Right lobe of liver (tissue), 4 donors: ENCODE data around the gene HSP90B1.

Experiments
- POLR2A ChIP-seq: fragments of 450-650 bp; IDR thresholded peaks from one replicate; pipeline ENCODE4 v1.6.1; 2017; ENCODE audit warnings: antibody characterized with exemption, mild to moderate bottlenecking
- TF ChIP-seq, protein P1 (sequence below), 4 donors: fragments of 200-600 bp in 3 of 4; fragments of 450-650 bp in 1 of 4; IDR thresholded peaks; one replicate each; pipeline versions ENCODE4 v1.5.1 to v1.8.0; 2016 to 2022; ENCODE audit warnings: antibody characterized with exemption in 4 of 4, mild to moderate bottlenecking in 2 of 4
- donor health status: DM: no; HTN: no; CAD: no.
- donor health status: DM: no; HTN: no; CAD: no.
- donor health status: DM: no; HTN: yes; CAD: no.

DNA sequence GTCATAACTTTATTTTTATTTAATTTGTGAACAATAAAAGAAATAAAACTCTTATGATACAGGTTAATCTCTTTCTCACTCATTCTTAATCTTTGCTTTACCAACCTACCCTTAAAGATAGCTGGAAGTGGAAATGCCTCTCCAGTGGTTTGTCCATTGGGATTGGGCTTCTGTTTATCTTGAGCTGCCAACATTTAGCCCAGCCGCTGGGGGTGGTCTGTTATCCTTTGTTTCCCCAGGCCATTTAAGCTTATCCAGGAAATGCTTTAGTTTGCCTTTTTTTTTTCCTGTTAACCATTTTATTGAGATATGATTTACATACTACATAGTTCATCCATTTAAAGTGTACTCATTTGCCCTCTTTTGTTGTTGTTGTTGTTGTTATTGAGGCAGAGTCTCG is 43.7 kb downstream of the HSP90B1 start:
- TF ChIP-seq, protein P1, sequence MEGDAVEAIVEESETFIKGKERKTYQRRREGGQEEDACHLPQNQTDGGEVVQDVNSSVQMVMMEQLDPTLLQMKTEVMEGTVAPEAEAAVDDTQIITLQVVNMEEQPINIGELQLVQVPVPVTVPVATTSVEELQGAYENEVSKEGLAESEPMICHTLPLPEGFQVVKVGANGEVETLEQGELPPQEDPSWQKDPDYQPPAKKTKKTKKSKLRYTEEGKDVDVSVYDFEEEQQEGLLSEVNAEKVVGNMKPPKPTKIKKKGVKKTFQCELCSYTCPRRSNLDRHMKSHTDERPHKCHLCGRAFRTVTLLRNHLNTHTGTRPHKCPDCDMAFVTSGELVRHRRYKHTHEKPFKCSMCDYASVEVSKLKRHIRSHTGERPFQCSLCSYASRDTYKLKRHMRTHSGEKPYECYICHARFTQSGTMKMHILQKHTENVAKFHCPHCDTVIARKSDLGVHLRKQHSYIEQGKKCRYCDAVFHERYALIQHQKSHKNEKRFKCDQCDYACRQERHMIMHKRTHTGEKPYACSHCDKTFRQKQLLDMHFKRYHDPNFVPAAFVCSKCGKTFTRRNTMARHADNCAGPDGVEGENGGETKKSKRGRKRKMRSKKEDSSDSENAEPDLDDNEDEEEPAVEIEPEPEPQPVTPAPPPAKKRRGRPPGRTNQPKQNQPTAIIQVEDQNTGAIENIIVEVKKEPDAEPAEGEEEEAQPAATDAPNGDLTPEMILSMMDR (IDR thresholded peaks at IDR 0.05) = no peak
- TF ChIP-seq POLR2A = no peak
